Loucy (cell line): Measurements from ENCODE around the gene IL17C.

ENCODE experiments used
- CTCF ChIP-seq: fragments of 200-600 bp; sonication (generic); conservative IDR thresholded peaks from 2 replicates; pipeline ENCODE4 v1.5.1; 2014; ENCODE audit warnings: mild to moderate bottlenecking, antibody characterized with exemption, low read length
- EZH2phosphoT487 ChIP-seq: fragments of 200-600 bp; IDR thresholded peaks from 2 replicates; pipeline ENCODE4 v1.6.1; 2018; ENCODE audit warnings: antibody characterized with exemption, mild to moderate bottlenecking, moderate library complexity, borderline replicate concordance

- no peak for TF ChIP-seq CTCF
- TF ChIP-seq EZH2phosphoT487: no peak
These were observed 24.2 kb upstream of the IL17C start for GRCh38 chr16:88613911-88614817.
